Glutamatergic neuron (in vitro differentiated cells): ENCODE data around the gene SPATA20. TPM values are rescaled to one million over a fixed set of nuclear protein-coding genes. Genes with fewer than 3 reads are reported as not detected.
A peak's percentile ranks its signal among the peaks of the same experiment; 100 is the strongest.

ENCODE experiments used
- DNase-seq: peaks from one replicate; pipeline ENCODE4 v3.0.0; 2022
- H3K27ac Mint-ChIP-seq: one replicate; pipeline ENCODE4 v1.8.0; 2020; ENCODE audit warnings: mild to moderate bottlenecking, mixed read lengths, inconsistent platforms; ENCODE audit not compliant: unreplicated experiment
- H3K27me3 Mint-ChIP-seq: one replicate; pipeline ENCODE4 v1.8.0; 2020; ENCODE audit warnings: mild to moderate bottlenecking, moderate library complexity, mixed read lengths, inconsistent platforms; ENCODE audit not compliant: unreplicated experiment
- H3K36me3 Mint-ChIP-seq: one replicate; pipeline ENCODE4 v1.8.0; 2020; ENCODE audit warnings: mild to moderate bottlenecking, mixed read lengths, inconsistent platforms; ENCODE audit not compliant: unreplicated experiment
- H3K4me1 Mint-ChIP-seq: one replicate; pipeline ENCODE4 v1.8.0; 2020; ENCODE audit warnings: mild to moderate bottlenecking, low read depth, mixed read lengths, inconsistent platforms; ENCODE audit not compliant: unreplicated experiment
- H3K4me3 Mint-ChIP-seq: one replicate; pipeline ENCODE4 v1.8.0; 2020; ENCODE audit warnings: mild to moderate bottlenecking, mixed read lengths, inconsistent platforms; ENCODE audit not compliant: unreplicated experiment
- H3K9me3 Mint-ChIP-seq: one replicate; pipeline ENCODE4 v1.8.0; 2020; ENCODE audit warnings: mild to moderate bottlenecking, moderate library complexity, mixed read lengths, inconsistent platforms; ENCODE audit not compliant: unreplicated experiment
- total RNA-seq: library from RNA; stranded (reverse); fragmentation: NEBNext Ultra II Directional; extraction: Animal tissue kit (Norgen Biotek cat#: 25700); gene quantifications from one replicate; pipeline ENCODE4 v1.2.1, GENCODE V29; 2021; ENCODE audit not compliant: unreplicated experiment
- TF ChIP-seq, protein P1 (sequence below): fragments of 200-600 bp; sonication (generic); IDR thresholded peaks from one replicate; pipeline ENCODE4 v1.5.0; 2021; ENCODE audit not compliant: partially characterized antibody, unreplicated experiment

SPATA20 gene
- total RNA-seq, 1 donor from 2014 or later, result 14.0 TPM

DNA sequence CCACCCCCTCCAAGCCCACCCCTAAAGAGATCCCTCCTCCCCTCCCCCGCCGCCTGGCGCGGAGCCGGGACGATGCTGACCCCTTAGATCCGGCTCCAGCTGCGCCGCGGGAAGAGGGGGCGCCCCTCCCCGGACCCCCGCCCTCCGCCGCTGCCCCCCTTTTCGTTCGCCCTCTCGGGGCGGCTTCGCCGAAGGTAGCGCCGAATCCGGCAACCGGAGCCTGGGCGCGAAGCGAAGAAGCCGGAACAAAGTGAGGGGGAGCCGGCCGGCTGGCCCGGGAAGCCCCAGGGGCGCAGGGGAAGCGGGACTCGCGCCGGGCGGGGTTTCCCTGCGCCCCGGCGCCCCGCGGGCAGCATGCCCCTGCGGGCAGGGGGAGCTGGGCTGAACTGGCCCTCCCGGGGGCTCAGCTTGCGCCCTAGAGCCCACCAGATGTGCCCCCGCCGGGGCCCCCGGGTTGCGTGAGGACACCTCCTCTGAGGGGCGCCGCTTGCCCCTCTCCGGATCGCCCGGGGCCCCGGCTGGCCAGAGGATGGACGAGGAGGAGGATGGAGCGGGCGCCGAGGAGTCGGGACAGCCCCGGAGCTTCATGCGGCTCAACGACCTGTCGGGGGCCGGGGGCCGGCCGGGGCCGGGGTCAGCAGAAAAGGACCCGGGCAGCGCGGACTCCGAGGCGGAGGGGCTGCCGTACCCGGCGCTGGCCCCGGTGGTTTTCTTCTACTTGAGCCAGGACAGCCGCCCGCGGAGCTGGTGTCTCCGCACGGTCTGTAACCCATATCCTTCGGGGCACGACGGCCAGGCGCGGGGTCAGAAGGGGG, 14.2 kb downstream of the SPATA20 start:
- H3K9me3 Mint-ChIP-seq, result peaks cover 6% of the 10 kb centered on the region
- DNase-seq, result no peak
- no peak overlapping the region for H3K27ac Mint-ChIP-seq
- H3K36me3 Mint-ChIP-seq, result no peaks in the 10 kb centered on the region
- no peak overlapping the region for H3K4me3 Mint-ChIP-seq
- H3K4me1 Mint-ChIP-seq, result peaks cover 34% of the 10 kb centered on the region
- H3K27me3 Mint-ChIP-seq, result peaks cover 18% of the 10 kb centered on the region
- TF ChIP-seq, protein P1, sequence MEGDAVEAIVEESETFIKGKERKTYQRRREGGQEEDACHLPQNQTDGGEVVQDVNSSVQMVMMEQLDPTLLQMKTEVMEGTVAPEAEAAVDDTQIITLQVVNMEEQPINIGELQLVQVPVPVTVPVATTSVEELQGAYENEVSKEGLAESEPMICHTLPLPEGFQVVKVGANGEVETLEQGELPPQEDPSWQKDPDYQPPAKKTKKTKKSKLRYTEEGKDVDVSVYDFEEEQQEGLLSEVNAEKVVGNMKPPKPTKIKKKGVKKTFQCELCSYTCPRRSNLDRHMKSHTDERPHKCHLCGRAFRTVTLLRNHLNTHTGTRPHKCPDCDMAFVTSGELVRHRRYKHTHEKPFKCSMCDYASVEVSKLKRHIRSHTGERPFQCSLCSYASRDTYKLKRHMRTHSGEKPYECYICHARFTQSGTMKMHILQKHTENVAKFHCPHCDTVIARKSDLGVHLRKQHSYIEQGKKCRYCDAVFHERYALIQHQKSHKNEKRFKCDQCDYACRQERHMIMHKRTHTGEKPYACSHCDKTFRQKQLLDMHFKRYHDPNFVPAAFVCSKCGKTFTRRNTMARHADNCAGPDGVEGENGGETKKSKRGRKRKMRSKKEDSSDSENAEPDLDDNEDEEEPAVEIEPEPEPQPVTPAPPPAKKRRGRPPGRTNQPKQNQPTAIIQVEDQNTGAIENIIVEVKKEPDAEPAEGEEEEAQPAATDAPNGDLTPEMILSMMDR, result no peak

DNA sequence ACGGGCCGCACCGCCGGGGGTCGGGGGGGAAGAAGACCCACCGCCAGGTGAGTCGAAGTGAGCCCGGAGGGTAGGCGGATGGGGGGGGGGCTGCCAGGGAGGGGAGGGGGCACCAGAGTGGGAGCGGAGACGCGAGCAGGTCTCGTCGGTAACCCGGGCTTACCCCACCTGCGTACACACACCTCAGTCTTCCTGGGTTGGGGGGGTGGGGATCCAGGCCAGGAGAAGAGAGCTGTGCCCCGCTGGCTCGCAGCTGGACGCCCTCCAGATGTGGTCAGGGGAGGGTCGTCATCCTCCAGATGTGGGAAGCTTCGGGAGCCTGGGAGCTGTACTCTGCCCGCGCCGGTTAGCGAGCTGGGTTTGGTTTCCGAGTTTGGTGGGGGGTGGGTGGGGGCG, 14.8 kb downstream of the SPATA20 start:
- Mint-ChIP-seq H3K27me3 (peaks cover 18% of the 10 kb centered on the region), H3K36me3 (no peaks in the 10 kb centered on the region), H3K9me3 (peaks cover 6% of the 10 kb centered on the region), H3K4me1 (peaks cover 34% of the 10 kb centered on the region), H3K4me3 (no peak overlapping the region), H3K27ac (no peak overlapping the region)
- TF ChIP-seq, protein P1, result no peak
- DNase-seq, result no peak

GRCh38 chr17:50562242-50563091, 15.5 kb downstream of the SPATA20 start:
- Mint-ChIP-seq H3K4me3 (peak overlapping the region; percentile 50), H3K36me3 (no peaks in the 10 kb centered on the region), H3K27ac (no peak overlapping the region), H3K27me3 (peaks cover 20% of the 10 kb centered on the region), H3K4me1 (peaks cover 28% of the 10 kb centered on the region), H3K9me3 (peaks cover 6% of the 10 kb centered on the region)
- no peak for DNase-seq
- TF ChIP-seq, protein P1, result no peak

DNA sequence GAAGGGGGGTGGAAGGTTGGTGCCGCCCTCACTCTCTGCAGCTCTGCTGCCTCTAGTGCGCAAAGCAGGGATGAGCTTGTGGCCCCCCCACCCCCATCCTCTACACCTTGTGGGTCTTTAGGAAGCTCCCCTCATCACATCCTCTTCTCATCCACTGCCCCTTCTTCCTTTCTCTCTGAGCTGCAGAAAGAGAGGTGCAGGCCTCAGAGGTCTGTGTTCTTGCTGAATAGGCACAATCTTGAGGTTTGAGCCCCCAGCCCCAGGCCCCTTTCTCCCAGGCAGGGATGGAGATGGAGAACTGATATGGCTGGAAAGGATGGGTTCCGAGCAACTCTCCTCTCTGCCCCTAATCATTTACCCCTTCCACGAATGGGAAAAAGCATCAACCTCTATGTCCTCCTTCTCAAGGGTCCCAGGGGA, 16.1 kb downstream of the SPATA20 start:
- no peak for DNase-seq
- H3K27me3 Mint-ChIP-seq, result peaks cover 23% of the 10 kb centered on the region
- H3K36me3 Mint-ChIP-seq, result no peaks in the 10 kb centered on the region
- H3K9me3 Mint-ChIP-seq, result peaks cover 6% of the 10 kb centered on the region
- H3K27ac Mint-ChIP-seq, result no peak overlapping the region
- H3K4me3 Mint-ChIP-seq, result peak overlapping the region; percentile 5
- H3K4me1 Mint-ChIP-seq, result peaks cover 26% of the 10 kb centered on the region
- TF ChIP-seq, protein P1, result no peak
